Measurements from ENCODE around the gene COCH.

GRCh38 chr14:30889244-30889594, 14.9 kb downstream of the COCH start:
- no peak for TF ChIP-seq CTCF (IDR thresholded peaks at IDR 0.05)
- TF ChIP-seq POLR2A (IDR thresholded peaks at IDR 0.05): no peak

Data from body of pancreas (tissue), 4 donors.